ENCODE results near the gene RNASE8.
A peak's percentile ranks its signal among the peaks of the same experiment; 100 is the strongest.

- TF ChIP-seq CTCF (IDR thresholded peaks at IDR 0.05) (peak in 5 of 7 experiments; percentile 38 to 88 (median 85)), POLR2A (IDR thresholded peaks at IDR 0.05) (no peak)
Observed at GRCh38 chr14:21106498-21107282, 49.1 kb downstream of the RNASE8 start.

All from stomach (tissue), 4 donors.